Measurements from ENCODE around the gene MRC1.

GRCh38 chr10:17883621-17884020, 74.5 kb downstream of the MRC1 start:
- TF ChIP-seq, protein P1, sequence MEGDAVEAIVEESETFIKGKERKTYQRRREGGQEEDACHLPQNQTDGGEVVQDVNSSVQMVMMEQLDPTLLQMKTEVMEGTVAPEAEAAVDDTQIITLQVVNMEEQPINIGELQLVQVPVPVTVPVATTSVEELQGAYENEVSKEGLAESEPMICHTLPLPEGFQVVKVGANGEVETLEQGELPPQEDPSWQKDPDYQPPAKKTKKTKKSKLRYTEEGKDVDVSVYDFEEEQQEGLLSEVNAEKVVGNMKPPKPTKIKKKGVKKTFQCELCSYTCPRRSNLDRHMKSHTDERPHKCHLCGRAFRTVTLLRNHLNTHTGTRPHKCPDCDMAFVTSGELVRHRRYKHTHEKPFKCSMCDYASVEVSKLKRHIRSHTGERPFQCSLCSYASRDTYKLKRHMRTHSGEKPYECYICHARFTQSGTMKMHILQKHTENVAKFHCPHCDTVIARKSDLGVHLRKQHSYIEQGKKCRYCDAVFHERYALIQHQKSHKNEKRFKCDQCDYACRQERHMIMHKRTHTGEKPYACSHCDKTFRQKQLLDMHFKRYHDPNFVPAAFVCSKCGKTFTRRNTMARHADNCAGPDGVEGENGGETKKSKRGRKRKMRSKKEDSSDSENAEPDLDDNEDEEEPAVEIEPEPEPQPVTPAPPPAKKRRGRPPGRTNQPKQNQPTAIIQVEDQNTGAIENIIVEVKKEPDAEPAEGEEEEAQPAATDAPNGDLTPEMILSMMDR (IDR thresholded peaks at IDR 0.05), result no peak
- no peak for TF ChIP-seq POLR2A (IDR thresholded peaks at IDR 0.05)
